ENCODE data around the gene AHI1.

GRCh38 chr6:135537741-135538301 is 40.3 kb upstream of the AHI1 start:
- TF ChIP-seq ZFX (IDR thresholded peaks at IDR 0.05; ENCODE audit: borderline replicate concordance) (no peak), CTCF (IDR thresholded peaks at IDR 0.05) (no peak)
